ENCODE results near the gene BRF1.

BRF1 gene

DNA sequence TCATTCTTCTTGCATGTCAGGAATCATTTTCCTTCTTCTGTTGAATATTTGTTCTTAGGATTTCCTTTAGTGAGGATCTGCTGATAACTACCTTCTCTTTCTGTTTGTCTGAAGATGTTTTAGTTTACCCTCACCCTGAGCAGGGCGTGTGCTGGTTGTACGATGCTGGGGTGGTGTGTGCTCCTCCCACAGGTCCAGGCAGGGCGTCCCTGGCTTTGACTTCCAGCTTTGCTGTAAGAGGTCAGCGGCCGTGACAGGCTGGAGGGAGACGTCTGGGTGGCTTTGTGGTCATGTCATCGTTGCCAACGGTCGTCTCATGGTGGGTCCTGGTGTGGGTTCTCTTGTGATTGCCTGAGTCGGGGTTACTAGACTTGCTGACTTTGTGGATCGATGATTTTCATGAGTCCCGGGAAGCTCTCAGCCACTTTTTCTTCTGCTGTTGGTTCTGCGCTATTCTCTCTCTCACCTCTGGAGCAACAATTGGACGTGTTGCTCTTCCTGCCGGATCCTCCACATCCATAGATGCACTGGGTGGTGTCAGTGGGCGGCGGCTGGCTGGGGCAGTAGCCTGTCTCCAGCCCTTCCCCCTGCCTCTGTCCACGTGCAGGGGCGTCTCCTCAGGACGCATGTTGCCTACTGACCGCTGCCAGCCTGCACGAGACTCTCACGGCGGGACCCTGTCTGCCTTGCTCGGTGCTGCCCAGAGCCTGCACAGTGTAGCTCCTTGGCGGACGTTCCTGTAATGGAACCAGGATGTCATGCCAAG lies 22.2 kb upstream of the BRF1 start:
- H3F3A ChIP-seq (ENCODE audit: control insufficient read depth, insufficient read depth): no peaks in the 10 kb centered on the region
- no peak overlapping the region for H3K27ac ChIP-seq (ENCODE audit: low read depth, low read length)
- no peak for TF ChIP-seq EZH2phosphoT487 (IDR thresholded peaks at IDR 0.05; ENCODE audit: borderline replicate concordance, low read length)
- TF ChIP-seq, protein P1, sequence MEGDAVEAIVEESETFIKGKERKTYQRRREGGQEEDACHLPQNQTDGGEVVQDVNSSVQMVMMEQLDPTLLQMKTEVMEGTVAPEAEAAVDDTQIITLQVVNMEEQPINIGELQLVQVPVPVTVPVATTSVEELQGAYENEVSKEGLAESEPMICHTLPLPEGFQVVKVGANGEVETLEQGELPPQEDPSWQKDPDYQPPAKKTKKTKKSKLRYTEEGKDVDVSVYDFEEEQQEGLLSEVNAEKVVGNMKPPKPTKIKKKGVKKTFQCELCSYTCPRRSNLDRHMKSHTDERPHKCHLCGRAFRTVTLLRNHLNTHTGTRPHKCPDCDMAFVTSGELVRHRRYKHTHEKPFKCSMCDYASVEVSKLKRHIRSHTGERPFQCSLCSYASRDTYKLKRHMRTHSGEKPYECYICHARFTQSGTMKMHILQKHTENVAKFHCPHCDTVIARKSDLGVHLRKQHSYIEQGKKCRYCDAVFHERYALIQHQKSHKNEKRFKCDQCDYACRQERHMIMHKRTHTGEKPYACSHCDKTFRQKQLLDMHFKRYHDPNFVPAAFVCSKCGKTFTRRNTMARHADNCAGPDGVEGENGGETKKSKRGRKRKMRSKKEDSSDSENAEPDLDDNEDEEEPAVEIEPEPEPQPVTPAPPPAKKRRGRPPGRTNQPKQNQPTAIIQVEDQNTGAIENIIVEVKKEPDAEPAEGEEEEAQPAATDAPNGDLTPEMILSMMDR (IDR thresholded peaks at IDR 0.05; ENCODE audit: low read depth, low read length, poor library complexity, severe bottlenecking): no peak
- H3K9me3 ChIP-seq (ENCODE audit: control insufficient read depth, insufficient read depth, low read length): no peaks in the 10 kb centered on the region
- no peaks in the 10 kb centered on the region for H3K4me1 ChIP-seq (ENCODE audit: control insufficient read depth, low read length)
- no peak overlapping the region for H3K4me2 ChIP-seq (ENCODE audit: low read length)
- H3K27me3 ChIP-seq (ENCODE audit: control insufficient read depth, low read length): no peaks in the 10 kb centered on the region
- H4K20me1 ChIP-seq (ENCODE audit: control insufficient read depth, insufficient read depth, low read depth, low read length): no peaks in the 10 kb centered on the region
- H3K9me2 ChIP-seq (replicated peaks; ENCODE audit: control insufficient read depth, low read length): no peaks in the 10 kb centered on the region
- no peak overlapping the region for H3K4me3 ChIP-seq (ENCODE audit: low read length)
- H3K79me2 ChIP-seq (ENCODE audit: control insufficient read depth, low read length): 0 out of 2 replicates have a peak, but pooled peaks cover 6% of the 10 kb centered on the region
- H3K36me3 ChIP-seq (ENCODE audit: control insufficient read depth, low read length): no peaks in the 10 kb centered on the region

DNA sequence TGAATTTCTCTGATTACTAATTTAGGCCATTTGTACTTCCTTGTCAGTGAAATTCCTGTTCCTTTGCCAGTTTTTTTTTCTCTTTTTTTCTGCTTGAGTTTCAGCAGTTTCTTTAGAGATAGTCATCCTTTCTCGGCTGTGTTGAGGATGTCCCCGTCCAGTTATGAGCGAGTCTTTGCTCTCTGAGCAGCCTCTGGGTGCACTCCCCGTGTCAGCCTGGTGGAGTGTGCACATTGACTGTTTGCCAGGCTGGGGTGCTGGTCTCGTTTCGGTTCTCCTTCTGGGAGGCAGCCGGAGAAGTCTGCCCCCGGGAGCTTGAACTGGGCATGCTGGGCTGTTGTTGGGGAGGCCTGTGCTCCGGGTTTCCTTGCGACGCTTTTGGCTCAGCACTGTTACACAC lies 16.7 kb upstream of the BRF1 start:
- Histone ChIP-seq H3K27me3 (ENCODE audit: control insufficient read depth, low read length) (peaks cover 18% of the 10 kb centered on the region), H3K4me2 (ENCODE audit: low read length) (no peak overlapping the region), H3F3A (ENCODE audit: control insufficient read depth, insufficient read depth) (no peaks in the 10 kb centered on the region), H3K27ac (ENCODE audit: low read depth, low read length) (no peak overlapping the region), H3K4me3 (ENCODE audit: low read length) (no peak overlapping the region), H3K9me3 (ENCODE audit: control insufficient read depth, insufficient read depth, low read length) (no peaks in the 10 kb centered on the region), H4K20me1 (ENCODE audit: control insufficient read depth, insufficient read depth, low read depth, low read length) (peaks cover 8% of the 10 kb centered on the region; the same call in 1 of the 2 replicates), H3K9me2 (replicated peaks; ENCODE audit: control insufficient read depth, low read length) (no peaks in the 10 kb centered on the region), H3K36me3 (ENCODE audit: control insufficient read depth, low read length) (peaks cover 2% of the 10 kb centered on the region; the same call in 1 of the 2 replicates), H3K4me1 (ENCODE audit: control insufficient read depth, low read length) (peaks cover 22% of the 10 kb centered on the region), H3K79me2 (ENCODE audit: control insufficient read depth, low read length) (peaks cover 14% of the 10 kb centered on the region)
- TF ChIP-seq, protein P1 (IDR thresholded peaks at IDR 0.05; ENCODE audit: low read depth, low read length, poor library complexity, severe bottlenecking): no peak
- TF ChIP-seq EZH2phosphoT487 (IDR thresholded peaks at IDR 0.05; ENCODE audit: borderline replicate concordance, low read length): no peak

DNA sequence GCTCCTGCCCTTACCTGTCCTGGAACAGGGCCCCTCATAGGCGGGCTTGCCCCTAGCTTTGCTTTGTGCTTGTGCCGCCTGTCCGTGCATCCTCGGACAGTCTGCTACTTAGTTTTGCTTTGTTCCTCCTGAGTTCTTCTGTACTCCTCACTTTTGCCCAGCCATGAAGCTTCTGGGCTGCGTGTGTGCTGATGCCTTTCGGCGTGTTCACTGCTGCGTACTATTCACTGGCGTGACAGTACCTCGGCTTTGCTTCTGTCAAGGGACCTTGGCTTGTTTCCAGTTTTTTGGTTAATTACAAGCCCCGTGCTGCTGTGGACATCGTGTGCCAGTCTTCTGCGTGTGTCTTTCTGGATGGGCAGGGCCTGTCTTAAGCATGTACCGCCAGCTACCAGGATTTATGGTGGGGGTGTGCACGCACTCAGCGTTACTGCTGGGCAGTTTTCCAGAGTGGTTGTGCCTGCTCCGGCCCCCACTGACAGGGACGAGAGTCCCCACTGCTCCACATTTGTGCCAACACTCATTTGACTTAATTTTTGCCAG lies 16.2 kb upstream of the BRF1 start:
- H3F3A ChIP-seq (ENCODE audit: control insufficient read depth, insufficient read depth): no peaks in the 10 kb centered on the region
- no peaks in the 10 kb centered on the region for H3K9me2 ChIP-seq (replicated peaks; ENCODE audit: control insufficient read depth, low read length)
- no peaks in the 10 kb centered on the region for H3K9me3 ChIP-seq (ENCODE audit: control insufficient read depth, insufficient read depth, low read length)
- peaks cover 14% of the 10 kb centered on the region for H3K79me2 ChIP-seq (ENCODE audit: control insufficient read depth, low read length)
- H3K4me2 ChIP-seq (ENCODE audit: low read length): 0 out of 2 replicates have a peak overlapping the region, but pooled peaks have one; percentile 9
- H3K4me3 ChIP-seq (ENCODE audit: low read length): peak overlapping the region; percentile 6; the same call in 1 of the 2 replicates
- H4K20me1 ChIP-seq (ENCODE audit: control insufficient read depth, insufficient read depth, low read depth, low read length): peaks cover 8% of the 10 kb centered on the region; the same call in 1 of the 2 replicates
- H3K27ac ChIP-seq (ENCODE audit: low read depth, low read length): no peak overlapping the region
- peaks cover 2% of the 10 kb centered on the region; the same call in 1 of the 2 replicates for H3K36me3 ChIP-seq (ENCODE audit: control insufficient read depth, low read length)
- peaks cover 18% of the 10 kb centered on the region for H3K27me3 ChIP-seq (ENCODE audit: control insufficient read depth, low read length)
- H3K4me1 ChIP-seq (ENCODE audit: control insufficient read depth, low read length): peaks cover 22% of the 10 kb centered on the region
- no peak for TF ChIP-seq EZH2phosphoT487 (IDR thresholded peaks at IDR 0.05; ENCODE audit: borderline replicate concordance, low read length)
- TF ChIP-seq, protein P1 (IDR thresholded peaks at IDR 0.05; ENCODE audit: low read depth, low read length, poor library complexity, severe bottlenecking): no peak

All from DOHH2 (cell line).